Activated naive CD4-positive, alpha-beta T cell (primary cell): ENCODE results near the gene HSFX4.
"Not testable (repeated sequence)": the region's sequence is repeated elsewhere in the genome, so short reads cannot be mapped to it uniquely, and the experiment has no call there.

Experiments used
- DNase-seq, 4 experiments: peaks; one replicate each; lab custom pipeline; 2025; lab: John Stamatoyannopoulos, UW

HSFX4 gene

GRCh38 chrX:149929400-149929799, at the start of gene HSFX4:
Gene HSFX4, plus strand, starts transcription at chrX:149929573. Its CDS starts 72 bp downstream, at chrX:149929645.
- DNase-seq, result not testable (repeated sequence)

- DNase-seq, result no peak
Measured at GRCh38 chrX:149881081-149881711, 48.2 kb upstream of the HSFX4 start, which contains the start of gene MAGEA8. Gene MAGEA8, plus strand, starts transcription at chrX:149881183. Its CDS starts 3,090 bp downstream, at chrX:149884273.

- not testable (repeated sequence) for DNase-seq
Measured at GRCh38 chrX:149890828-149891227, 38.5 kb upstream of the HSFX4 start.

- DNase-seq, result no peak
Measured at GRCh38 chrX:149898554-149898953, 30.8 kb upstream of the HSFX4 start.

GRCh38 chrX:149903889-149904748, 25.3 kb upstream of the HSFX4 start:
- DNase-seq, result no peak

- DNase-seq, result no peak
Measured at GRCh38 chrX:149908308-149908707, 21.1 kb upstream of the HSFX4 start.

- no peak for DNase-seq
Measured at GRCh38 chrX:149908727-149909126, 20.6 kb upstream of the HSFX4 start.

GRCh38 chrX:149909324-149910177, 19.8 kb upstream of the HSFX4 start:
- no peak for DNase-seq

- DNase-seq, result no peak
Measured at GRCh38 chrX:149910178-149910695, 19.1 kb upstream of the HSFX4 start.

GRCh38 chrX:149916745-149917392, 12.5 kb upstream of the HSFX4 start:
- no peak for DNase-seq

- not testable (repeated sequence) for DNase-seq
Measured at GRCh38 chrX:149923836-149924235, 5.5 kb upstream of the HSFX4 start.

GRCh38 chrX:149924434-149924833, 4.9 kb upstream of the HSFX4 start:
- not testable (repeated sequence) for DNase-seq

- not testable (repeated sequence) for DNase-seq
Measured at GRCh38 chrX:149927245-149927963, 2.0 kb upstream of the HSFX4 start.

- DNase-seq, result not testable (repeated sequence)
Measured at GRCh38 chrX:149927964-149928258, 1.5 kb upstream of the HSFX4 start.

- DNase-seq, result not testable (repeated sequence)
Measured at GRCh38 chrX:149928635-149929034, 738 bp upstream of the HSFX4 start.

- DNase-seq, result not testable (repeated sequence)
Measured at GRCh38 chrX:149931355-149931754, 2.0 kb downstream of the HSFX4 start.

GRCh38 chrX:149932150-149932549, 2.8 kb downstream of the HSFX4 start:
- not testable (repeated sequence) for DNase-seq

- DNase-seq, result not testable (repeated sequence)
Measured at GRCh38 chrX:149932970-149933369, 3.6 kb downstream of the HSFX4 start.

- not testable (repeated sequence) for DNase-seq
Measured at GRCh38 chrX:149933547-149933946, 4.2 kb downstream of the HSFX4 start.

- DNase-seq, result not testable (repeated sequence)
Measured at GRCh38 chrX:149937328-149937727, 8.0 kb downstream of the HSFX4 start.
